Peyer's patch (tissue), 4 donors: ENCODE data around the gene CPNE2. TPM values are rescaled to one million over a fixed set of nuclear protein-coding genes. Genes with fewer than 3 reads are reported as not detected.
"Not testable (repeated sequence)": the region's sequence is repeated elsewhere in the genome, so short reads cannot be mapped to it uniquely, and the experiment has no call there.

Experiments used
- DNase-seq, 3 donors: peaks; one replicate each; pipeline ENCODE4 v3.0.0-alpha.2; 2017 to 2019
- H3K27ac ChIP-seq, 4 donors: fragments of 200-600 bp; sonication (generic); one replicate each; pipeline ENCODE4 v1.5.1; 2016 to 2019
- H3K27me3 ChIP-seq, 2 donors: fragments of 200-600 bp; sonication (generic); one replicate each; pipeline ENCODE4 v1.5.1; 2019
- H3K36me3 ChIP-seq, 3 donors: fragments of 200-600 bp; sonication (generic); one replicate each; pipeline ENCODE4 v1.5.1; 2016 to 2019
- H3K4me1 ChIP-seq, 4 donors: fragments of 200-600 bp; sonication (generic); one replicate each; pipeline ENCODE4 v1.5.1; 2016 to 2019
- H3K4me3 ChIP-seq, 4 donors: fragments of 200-600 bp; sonication (generic); 1 replicate in 3 of 4; 2 replicates in 1 of 4; pipeline ENCODE4 v1.5.1; 2016 to 2019; ENCODE audit warnings: mild to moderate bottlenecking in 1 of 4
- H3K9me3 ChIP-seq, 4 donors: fragments of 200-600 bp; sonication (generic); one replicate each; pipeline ENCODE4 v1.5.1; 2016 to 2019; ENCODE audit warnings: mild to moderate bottlenecking in 1 of 4
- POLR2A ChIP-seq, 2 donors: fragments of 450-650 bp; IDR thresholded peaks; one replicate each; pipeline ENCODE4 v1.5.1; 2017; ENCODE audit warnings: antibody characterized with exemption in 2 of 2, mild to moderate bottlenecking in 2 of 2, moderate library complexity in 2 of 2
- total RNA-seq, 4 donors: library from RNA; depleted of rRNA; stranded (reverse); fragments of >200 nt; gene quantifications; one replicate each; pipeline ENCODE4 v1.1.0, GENCODE V29; 2016
- TF ChIP-seq, protein P1 (sequence below), 6 experiments: fragments of 450-650 bp in 4 of 6; fragments of 200-600 bp in 2 of 6; sonication (generic) in 1 of 6; IDR thresholded peaks; one replicate each; pipeline ENCODE4 v1.5.1; 2017 to 2019; ENCODE audit warnings: antibody characterized with exemption in 6 of 6, mild to moderate bottlenecking in 3 of 6, moderate library complexity in 1 of 6

The CPNE2 gene
- total RNA-seq, 4 donors from 2014 or later, result 26.4 to 73.9 (median 64.8) TPM

DNA sequence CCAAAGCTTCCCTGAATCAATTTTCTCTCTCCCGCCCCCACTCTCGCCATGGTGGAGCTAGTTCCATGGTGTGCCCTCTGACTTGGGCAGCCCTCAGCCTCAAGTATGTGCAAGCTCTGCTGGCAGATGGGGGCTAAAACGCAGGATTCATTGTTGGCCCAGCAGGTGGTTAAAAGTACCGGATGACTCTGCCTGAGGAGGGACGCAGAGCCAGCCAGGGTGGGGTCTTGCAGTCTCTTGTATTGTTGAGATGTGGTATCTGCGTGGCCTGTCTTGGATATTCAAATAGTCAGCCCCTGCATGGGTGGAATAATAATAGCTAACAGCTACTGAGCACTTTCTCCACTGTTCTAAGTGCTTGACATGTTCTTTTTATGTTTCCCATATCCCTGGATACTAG is 36.7 kb upstream of the CPNE2 start:
- TF ChIP-seq, protein P1, sequence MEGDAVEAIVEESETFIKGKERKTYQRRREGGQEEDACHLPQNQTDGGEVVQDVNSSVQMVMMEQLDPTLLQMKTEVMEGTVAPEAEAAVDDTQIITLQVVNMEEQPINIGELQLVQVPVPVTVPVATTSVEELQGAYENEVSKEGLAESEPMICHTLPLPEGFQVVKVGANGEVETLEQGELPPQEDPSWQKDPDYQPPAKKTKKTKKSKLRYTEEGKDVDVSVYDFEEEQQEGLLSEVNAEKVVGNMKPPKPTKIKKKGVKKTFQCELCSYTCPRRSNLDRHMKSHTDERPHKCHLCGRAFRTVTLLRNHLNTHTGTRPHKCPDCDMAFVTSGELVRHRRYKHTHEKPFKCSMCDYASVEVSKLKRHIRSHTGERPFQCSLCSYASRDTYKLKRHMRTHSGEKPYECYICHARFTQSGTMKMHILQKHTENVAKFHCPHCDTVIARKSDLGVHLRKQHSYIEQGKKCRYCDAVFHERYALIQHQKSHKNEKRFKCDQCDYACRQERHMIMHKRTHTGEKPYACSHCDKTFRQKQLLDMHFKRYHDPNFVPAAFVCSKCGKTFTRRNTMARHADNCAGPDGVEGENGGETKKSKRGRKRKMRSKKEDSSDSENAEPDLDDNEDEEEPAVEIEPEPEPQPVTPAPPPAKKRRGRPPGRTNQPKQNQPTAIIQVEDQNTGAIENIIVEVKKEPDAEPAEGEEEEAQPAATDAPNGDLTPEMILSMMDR (IDR thresholded peaks at IDR 0.05), result no peak
- TF ChIP-seq POLR2A (IDR thresholded peaks at IDR 0.05), result no peak
- Histone ChIP-seq H3K36me3 (peaks cover 0 to 71% (median 0%) of the 10 kb centered on the region in 3 donors), H3K4me3 (no peak overlapping the region), H3K4me1 (no peaks in the 10 kb centered on the region), H3K27ac (no peak overlapping the region), H3K9me3 (no peaks in the 10 kb centered on the region), H3K27me3 (no peaks in the 10 kb centered on the region)
- DNase-seq, result no peak

DNA sequence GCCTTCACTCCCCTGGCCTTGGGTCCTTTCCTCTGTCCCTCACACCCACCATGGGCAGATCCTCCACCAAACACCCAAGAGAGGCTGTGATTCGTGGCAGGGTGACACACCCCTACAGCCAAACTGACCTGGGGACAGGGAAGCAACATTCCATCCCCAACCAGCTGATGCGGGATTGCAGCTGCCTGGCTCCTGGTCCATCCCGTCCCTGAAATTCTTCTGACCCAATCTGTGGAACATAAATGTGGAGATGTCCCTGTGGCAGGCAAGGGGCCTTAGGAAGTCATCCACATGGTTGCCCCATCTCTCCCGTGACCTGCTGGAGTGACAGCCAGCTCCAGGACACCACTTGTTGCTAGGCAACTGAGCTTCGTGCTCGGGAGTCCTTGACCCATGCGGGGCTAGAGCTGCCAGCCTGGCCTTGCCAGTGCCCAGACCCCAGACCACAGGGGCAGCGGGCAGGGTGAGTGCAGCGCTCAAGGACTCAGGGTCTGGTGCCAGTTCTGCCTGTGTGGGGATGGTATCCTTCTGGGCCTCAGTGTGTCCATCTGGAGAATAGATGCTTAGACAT is 34.0 kb upstream of the CPNE2 start:
- no peak for DNase-seq
- H3K9me3 ChIP-seq, result no peaks in the 10 kb centered on the region
- no peaks in the 10 kb centered on the region for H3K4me1 ChIP-seq

DNA sequence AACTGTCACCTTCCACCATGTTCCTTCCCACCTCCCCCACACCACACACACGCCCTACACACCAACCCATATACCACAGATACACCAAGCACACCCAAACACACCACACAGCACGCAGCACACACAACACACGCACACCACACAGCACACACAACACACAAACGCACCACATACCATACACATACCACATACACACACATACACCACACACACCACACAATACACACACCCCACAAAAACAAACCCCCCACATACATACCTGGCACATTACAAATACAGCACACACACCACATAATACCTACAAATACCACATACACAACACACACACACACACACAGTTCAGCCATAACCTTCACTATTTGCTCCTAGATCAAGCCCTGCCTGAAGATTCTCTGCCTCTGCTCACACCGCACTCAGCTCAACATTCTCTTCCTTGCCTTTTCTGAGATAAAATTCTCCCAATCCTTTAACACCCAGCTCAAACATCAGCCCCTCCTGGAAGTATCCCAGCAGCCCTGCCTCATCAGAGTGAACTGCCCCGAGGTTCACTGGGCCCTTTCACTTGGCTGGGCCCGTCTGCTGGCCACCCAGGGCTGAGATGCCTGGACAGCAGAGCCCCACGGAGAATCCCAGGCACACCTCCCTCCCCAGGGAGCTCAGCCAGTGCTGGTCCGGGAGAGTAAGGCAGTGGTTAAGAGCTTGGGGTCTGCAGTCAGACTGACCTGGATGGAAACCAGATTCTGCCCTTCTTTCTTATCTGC is 31.9 kb upstream of the CPNE2 start:
- TF ChIP-seq, protein P1 (IDR thresholded peaks at IDR 0.05), result no peak
- no peak for TF ChIP-seq POLR2A (IDR thresholded peaks at IDR 0.05)
- H3K27me3 ChIP-seq, result no peaks in the 10 kb centered on the region
- H3K27ac ChIP-seq, result peak overlapping the region in 3 of 4 donors; percentile 10 to 61 (median 59)
- H3K4me1 ChIP-seq, result no peaks in the 10 kb centered on the region
- H3K36me3 ChIP-seq, result peaks cover 0 to 37% (median 0%) of the 10 kb centered on the region in 3 donors
- no peaks in the 10 kb centered on the region for H3K9me3 ChIP-seq
- H3K4me3 ChIP-seq, result no peak overlapping the region
- DNase-seq, result no peak

More for the DNA sequence above, 34.0 kb upstream of the CPNE2 start:
- Histone ChIP-seq H3K27me3 (no peaks in the 10 kb centered on the region), H3K36me3 (peaks cover 0 to 56% (median 0%) of the 10 kb centered on the region in 3 donors), H3K4me3 (no peak overlapping the region), H3K27ac (no peak overlapping the region)
- no peak for TF ChIP-seq POLR2A (IDR thresholded peaks at IDR 0.05)

DNA sequence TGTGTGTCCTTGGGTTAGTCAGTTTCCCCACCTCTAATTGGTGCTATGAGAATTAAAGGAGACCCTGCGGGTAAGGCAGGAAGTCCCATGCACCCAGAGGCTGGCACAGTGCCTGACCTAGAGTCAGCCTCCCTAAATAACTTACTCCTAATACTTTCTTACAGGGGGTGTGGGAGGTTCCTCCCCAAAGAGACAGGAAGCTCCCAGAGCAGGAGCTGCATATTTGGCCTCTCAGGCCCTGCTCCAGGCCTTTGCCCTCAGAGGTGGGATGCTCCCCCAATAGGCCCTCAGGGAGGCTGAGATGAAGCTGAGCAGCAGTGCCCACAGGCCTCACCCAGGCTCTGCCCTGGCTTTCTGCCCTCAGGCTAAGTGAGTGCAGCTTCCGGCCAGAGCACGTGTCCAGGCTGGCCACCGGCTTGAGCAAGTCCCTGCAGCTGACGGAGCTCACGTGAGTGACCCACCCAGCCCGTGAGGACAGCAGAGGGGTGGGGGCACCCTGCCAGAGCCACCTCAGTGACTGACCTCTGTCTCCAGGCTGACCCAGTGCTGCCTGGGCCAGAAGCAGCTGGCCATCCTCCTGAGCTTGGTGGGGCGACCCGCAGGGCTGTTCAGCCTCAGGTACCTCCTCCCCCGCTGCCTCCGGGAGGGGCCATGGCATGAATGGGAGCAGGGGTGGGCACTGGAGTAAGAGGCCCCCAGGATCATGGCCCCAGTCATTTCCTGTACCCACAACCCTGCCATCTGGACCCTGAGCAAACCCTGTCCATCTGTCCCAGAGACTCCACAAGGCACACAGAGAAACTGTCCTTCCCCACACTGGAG is 31.1 kb upstream of the CPNE2 start:
- DNase-seq, result peak in 1 of 3 donors; percentile 68
- no peaks in the 10 kb centered on the region for H3K27me3 ChIP-seq
- no peak overlapping the region for H3K4me3 ChIP-seq
- no peak for TF ChIP-seq POLR2A (IDR thresholded peaks at IDR 0.05)
- TF ChIP-seq, protein P1 (IDR thresholded peaks at IDR 0.05), result no peak
- peak overlapping the region in 3 of 4 donors; percentile 10 to 61 (median 59) for H3K27ac ChIP-seq
- no peaks in the 10 kb centered on the region for H3K4me1 ChIP-seq
- H3K9me3 ChIP-seq, result no peaks in the 10 kb centered on the region
- H3K36me3 ChIP-seq, result peaks cover 0 to 29% (median 0%) of the 10 kb centered on the region in 3 donors

DNA sequence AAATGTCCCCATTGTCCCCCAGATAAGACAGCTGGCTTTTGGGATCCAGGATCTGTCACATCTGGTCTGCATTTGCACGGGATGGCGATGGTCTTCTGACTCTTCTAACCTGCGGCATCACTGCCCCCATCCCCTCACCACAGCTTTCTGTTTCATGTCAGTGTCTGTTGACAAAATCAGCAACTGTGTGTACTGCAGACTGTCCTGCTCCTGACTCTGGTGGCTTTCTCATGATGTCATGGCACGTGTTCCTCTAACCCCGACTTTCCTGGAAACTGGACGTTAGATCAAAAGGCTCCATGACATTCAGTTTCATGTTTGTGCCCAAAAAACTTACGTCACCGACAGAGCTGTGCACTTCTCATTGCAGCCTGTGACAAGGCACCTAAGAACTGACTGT is 30.1 kb upstream of the CPNE2 start:
- Histone ChIP-seq H3K4me1 (no peaks in the 10 kb centered on the region), H3K36me3 (peaks cover 0 to 30% (median 0%) of the 10 kb centered on the region in 3 donors), H3K27ac (peak overlapping the region in 1 of 4 donors; percentile 61), H3K27me3 (no peaks in the 10 kb centered on the region), H3K4me3 (no peak overlapping the region), H3K9me3 (no peaks in the 10 kb centered on the region)
- DNase-seq, result no peak
- TF ChIP-seq POLR2A (IDR thresholded peaks at IDR 0.05), result no peak
- TF ChIP-seq, protein P1 (IDR thresholded peaks at IDR 0.05), result no peak

DNA sequence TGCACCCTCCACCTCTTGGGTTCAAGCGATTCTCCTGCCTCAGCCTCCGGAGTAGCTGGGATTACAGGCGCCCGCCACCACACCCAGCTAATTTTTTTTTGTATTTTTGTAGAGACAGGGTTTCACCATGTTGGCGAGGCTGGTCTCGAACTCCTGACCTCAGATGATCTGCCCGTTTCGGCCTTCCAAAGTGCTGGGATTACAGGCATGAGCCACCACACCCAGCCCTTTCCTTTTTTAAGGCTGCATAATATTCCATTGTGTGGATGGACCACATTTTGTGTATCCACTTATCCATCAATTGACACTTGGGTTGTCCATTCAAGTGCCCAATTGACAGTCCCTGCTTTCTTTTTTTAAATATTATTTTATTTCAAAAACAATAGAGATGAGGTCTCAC is 29.2 kb upstream of the CPNE2 start:
- not testable (repeated sequence) for H3K27ac ChIP-seq, H3K27me3 ChIP-seq, H3K4me3 ChIP-seq, DNase-seq, H3K9me3 ChIP-seq, H3K4me1 ChIP-seq
- peaks cover 0 to 30% (median 0%) of the 10 kb centered on the region in 3 donors for H3K36me3 ChIP-seq
